Measurements from ENCODE around the gene FAM237B. TPM values are rescaled to one million over a fixed set of nuclear protein-coding genes. Genes with fewer than 3 reads are reported as not detected.

Gene FAM237B
- total and polyA plus RNA-seq, 9 of the 15 experiments (the other 6 are each of a cell fraction or from before 2014, with no cell fraction given): not detected

DNA sequence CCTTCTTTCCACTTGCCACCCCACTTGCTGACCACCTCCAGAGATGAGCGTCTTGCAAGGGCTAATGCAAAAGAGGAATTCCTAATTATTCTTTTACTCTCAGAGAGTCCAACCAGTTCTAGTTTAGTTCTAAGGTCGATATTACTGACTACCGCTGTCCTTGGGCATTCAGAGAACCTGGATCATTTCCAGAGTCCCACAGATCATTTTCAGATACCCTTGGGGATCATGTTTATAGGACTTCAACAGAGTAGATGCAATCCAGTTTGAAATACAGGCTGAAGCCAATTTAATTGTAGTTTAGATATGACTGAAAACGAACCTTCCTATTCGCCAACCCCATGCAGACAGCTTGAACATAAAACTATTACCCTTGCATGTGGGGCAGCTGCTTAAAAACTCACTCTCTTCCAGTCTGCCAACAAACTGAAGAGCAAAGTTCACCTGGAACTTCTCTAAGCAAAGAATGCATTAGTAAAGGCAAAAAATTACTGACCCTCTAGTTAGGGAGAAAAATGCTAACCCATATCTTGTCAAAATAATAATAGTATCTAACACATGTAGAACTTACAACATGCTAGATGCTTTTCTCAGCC lies 53.7 kb downstream of the FAM237B start:
- DNase-seq (ENCODE audit: extremely low read depth in 1 of 4, low spot score in 3 of 4) (no peak), FAIRE-seq (no peak), ATAC-seq (no peak)
- H4K20me1 ChIP-seq (replicated peaks; ENCODE audit: control insufficient read depth, insufficient read depth, low read length): no peaks in the 10 kb centered on the region
- no TSS peak for BruUV-seq (replicated peaks)
- H3K9ac ChIP-seq (ENCODE audit: insufficient read depth in 1 of 2, low read depth in 2 of 2, low read length in 2 of 2): no peak overlapping the region
- CTCF ChIA-PET (ENCODE audit: low intra/inter-chr PET ratio): no interaction called here
- H3K36me3 ChIP-seq (ENCODE audit: control insufficient read depth, insufficient read depth, low read length): no peaks in the 10 kb centered on the region
- POLR2A ChIA-PET: no interaction called here
- H3K27ac ChIP-seq (ENCODE audit: extremely low read depth, low read depth, low read length): no peak overlapping the region
- no peaks in the 10 kb centered on the region for H3K9me1 ChIP-seq (ENCODE audit: control insufficient read depth, insufficient read depth, low read length)
- no peak overlapping the region for H3K4me2 ChIP-seq (ENCODE audit: insufficient read depth, low read length)
- 0% methylated on average over 5 of the region's 5 CpGs for WGBS (ENCODE audit: insufficient coverage, low coverage, missing lambda C conversion rate)
- H3K4me3 ChIP-seq: no peak overlapping the region
- intact Hi-C loops (cut with micrococcal nuclease) (no loop called here), in situ Hi-C loops (cut with MboI) (no loop called here)
- no peaks in the 10 kb centered on the region; a peak in 1 of 5 replicates for H3K27me3 ChIP-seq (ENCODE audit: control insufficient read depth in 2 of 2, insufficient read depth in 2 of 2, low read length in 2 of 2)
- no peaks in the 10 kb centered on the region for H3K9me3 ChIP-seq (replicated peaks; ENCODE audit: control insufficient read depth, insufficient read depth, low read depth, low read length)
- H3K79me2 ChIP-seq (ENCODE audit: control insufficient read depth, insufficient read depth, low read length): no peaks in the 10 kb centered on the region
- no peak overlapping the region for H2AFZ ChIP-seq (ENCODE audit: low read depth, low read length)
- TF ChIP-seq SRSF9 (IDR thresholded peaks at IDR 0.05; ENCODE audit: borderline replicate concordance, low read depth, low read length): no peak
- H3K4me1 ChIP-seq (replicated peaks in 1 of 2; ENCODE audit: control insufficient read depth in 2 of 2, insufficient read depth in 2 of 2, low read length in 2 of 2): no peaks in the 10 kb centered on the region

DNA sequence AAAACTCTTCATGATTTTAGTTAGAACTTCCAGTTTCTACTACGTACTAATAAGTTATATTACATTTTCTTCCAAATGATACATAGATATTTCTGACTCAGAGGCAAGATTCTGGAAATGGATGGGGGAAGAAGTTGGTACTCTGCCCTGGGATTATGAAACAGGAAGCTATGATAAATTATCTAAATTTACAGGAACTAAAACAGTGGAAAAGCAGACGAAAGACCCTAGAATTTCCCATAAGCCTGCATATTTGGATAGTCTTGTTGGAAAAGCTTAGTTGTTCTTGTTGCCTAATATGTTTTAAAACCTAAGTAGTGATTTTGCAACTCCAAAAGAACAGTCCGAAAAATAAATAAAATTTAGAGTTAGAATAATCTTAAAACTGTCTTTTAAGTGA lies 54.3 kb downstream of the FAM237B start:
- ATAC-seq: no peak
- no peaks in the 10 kb centered on the region for H3K36me3 ChIP-seq (ENCODE audit: control insufficient read depth, insufficient read depth, low read length)
- no peak overlapping the region for H2AFZ ChIP-seq (ENCODE audit: low read depth, low read length)
- BruUV-seq (replicated peaks): no TSS peak
- H3K9ac ChIP-seq (ENCODE audit: insufficient read depth in 1 of 2, low read depth in 2 of 2, low read length in 2 of 2): no peak overlapping the region
- H3K4me1 ChIP-seq (replicated peaks in 1 of 2; ENCODE audit: control insufficient read depth in 2 of 2, insufficient read depth in 2 of 2, low read length in 2 of 2): no peaks in the 10 kb centered on the region
- intact Hi-C loops (cut with micrococcal nuclease) (no loop called here), in situ Hi-C loops (cut with MboI) (no loop called here)
- H3K79me2 ChIP-seq (ENCODE audit: control insufficient read depth, insufficient read depth, low read length): no peaks in the 10 kb centered on the region
- no peak overlapping the region for H3K4me2 ChIP-seq (ENCODE audit: insufficient read depth, low read length)
- H3K9me1 ChIP-seq (ENCODE audit: control insufficient read depth, insufficient read depth, low read length): no peaks in the 10 kb centered on the region
- no peaks in the 10 kb centered on the region; a peak in 1 of 5 replicates for H3K27me3 ChIP-seq (ENCODE audit: control insufficient read depth in 2 of 2, insufficient read depth in 2 of 2, low read length in 2 of 2)
- H3K9me3 ChIP-seq (replicated peaks; ENCODE audit: control insufficient read depth, insufficient read depth, low read depth, low read length): no peaks in the 10 kb centered on the region
- H3K27ac ChIP-seq (ENCODE audit: extremely low read depth, low read depth, low read length): no peak overlapping the region
- no peak for FAIRE-seq
- H3K4me3 ChIP-seq: no peak overlapping the region
- ChIA-PET CTCF (ENCODE audit: low intra/inter-chr PET ratio) (no interaction called here), POLR2A (no interaction called here)
- WGBS (ENCODE audit: insufficient coverage, low coverage, missing lambda C conversion rate): 2% methylated on average over 3 of the region's 3 CpGs
- no peaks in the 10 kb centered on the region for H4K20me1 ChIP-seq (replicated peaks; ENCODE audit: control insufficient read depth, insufficient read depth, low read length)
- no peak for DNase-seq (ENCODE audit: extremely low read depth in 1 of 4, low spot score in 3 of 4)
- TF ChIP-seq, protein P1, sequence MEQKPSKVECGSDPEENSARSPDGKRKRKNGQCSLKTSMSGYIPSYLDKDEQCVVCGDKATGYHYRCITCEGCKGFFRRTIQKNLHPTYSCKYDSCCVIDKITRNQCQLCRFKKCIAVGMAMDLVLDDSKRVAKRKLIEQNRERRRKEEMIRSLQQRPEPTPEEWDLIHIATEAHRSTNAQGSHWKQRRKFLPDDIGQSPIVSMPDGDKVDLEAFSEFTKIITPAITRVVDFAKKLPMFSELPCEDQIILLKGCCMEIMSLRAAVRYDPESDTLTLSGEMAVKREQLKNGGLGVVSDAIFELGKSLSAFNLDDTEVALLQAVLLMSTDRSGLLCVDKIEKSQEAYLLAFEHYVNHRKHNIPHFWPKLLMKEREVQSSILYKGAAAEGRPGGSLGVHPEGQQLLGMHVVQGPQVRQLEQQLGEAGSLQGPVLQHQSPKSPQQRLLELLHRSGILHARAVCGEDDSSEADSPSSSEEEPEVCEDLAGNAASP (IDR thresholded peaks at IDR 0.05): no peak
- TF ChIP-seq PHF8 (IDR thresholded peaks at IDR 0.05; ENCODE audit: borderline replicate concordance, low read length) (no peak), MCM3 (IDR thresholded peaks at IDR 0.05) (no peak), ARID2 (IDR thresholded peaks at IDR 0.05) (no peak), ZEB2 (IDR thresholded peaks at IDR 0.05) (no peak), ZNF197 (CRISPR knock-in tag; IDR thresholded peaks at IDR 0.05; ENCODE audit: low read depth) (no peak), TEAD2 (tag; IDR thresholded peaks at IDR 0.05) (no peak), HEY1 (CRISPR knock-in tag; IDR thresholded peaks at IDR 0.05; ENCODE audit: borderline replicate concordance) (no peak), ATF1 (CRISPR knock-in tag; IDR thresholded peaks at IDR 0.05) (no peak), ATF1 (tag; IDR thresholded peaks at IDR 0.05) (no peak), EP400 (IDR thresholded peaks at IDR 0.05) (no peak), CBX5 (IDR thresholded peaks at IDR 0.05; ENCODE audit: borderline replicate concordance, low read depth) (no peak), KDM2B (CRISPR knock-in tag; IDR thresholded peaks at IDR 0.05) (no peak)
- TF ChIP-seq, protein P2, sequence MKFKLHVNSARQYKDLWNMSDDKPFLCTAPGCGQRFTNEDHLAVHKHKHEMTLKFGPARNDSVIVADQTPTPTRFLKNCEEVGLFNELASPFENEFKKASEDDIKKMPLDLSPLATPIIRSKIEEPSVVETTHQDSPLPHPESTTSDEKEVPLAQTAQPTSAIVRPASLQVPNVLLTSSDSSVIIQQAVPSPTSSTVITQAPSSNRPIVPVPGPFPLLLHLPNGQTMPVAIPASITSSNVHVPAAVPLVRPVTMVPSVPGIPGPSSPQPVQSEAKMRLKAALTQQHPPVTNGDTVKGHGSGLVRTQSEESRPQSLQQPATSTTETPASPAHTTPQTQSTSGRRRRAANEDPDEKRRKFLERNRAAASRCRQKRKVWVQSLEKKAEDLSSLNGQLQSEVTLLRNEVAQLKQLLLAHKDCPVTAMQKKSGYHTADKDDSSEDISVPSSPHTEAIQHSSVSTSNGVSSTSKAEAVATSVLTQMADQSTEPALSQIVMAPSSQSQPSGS (CRISPR knock-in tag; IDR thresholded peaks at IDR 0.05): no peak
- TF ChIP-seq, protein P3, sequence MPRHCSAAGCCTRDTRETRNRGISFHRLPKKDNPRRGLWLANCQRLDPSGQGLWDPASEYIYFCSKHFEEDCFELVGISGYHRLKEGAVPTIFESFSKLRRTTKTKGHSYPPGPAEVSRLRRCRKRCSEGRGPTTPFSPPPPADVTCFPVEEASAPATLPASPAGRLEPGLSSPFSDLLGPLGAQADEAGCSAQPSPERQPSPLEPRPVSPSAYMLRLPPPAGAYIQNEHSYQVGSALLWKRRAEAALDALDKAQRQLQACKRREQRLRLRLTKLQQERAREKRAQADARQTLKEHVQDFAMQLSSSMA (CRISPR knock-in tag; IDR thresholded peaks at IDR 0.05): no peak
